ENCODE results near the gene PGLYRP3.

The PGLYRP3 gene

DNA sequence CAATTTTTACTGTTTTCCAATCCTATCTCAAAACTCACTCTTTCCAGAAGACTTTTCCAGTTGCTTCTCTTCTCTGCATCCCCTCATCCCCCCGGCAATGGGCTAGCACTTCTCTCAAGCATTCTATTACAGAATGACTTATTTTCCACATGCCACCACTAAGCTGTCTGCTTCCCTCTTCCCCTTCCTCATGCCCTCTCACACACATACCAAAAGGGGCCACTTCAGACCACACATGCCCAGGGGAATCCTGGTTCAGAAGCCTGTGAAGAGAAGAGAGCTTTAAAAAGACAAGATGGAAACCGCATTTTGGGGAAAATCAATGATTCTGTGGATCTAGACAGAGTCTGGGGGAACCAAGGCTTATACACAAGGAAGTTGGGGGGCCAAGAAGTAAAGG lies 61.7 kb downstream of the PGLYRP3 start:
- no peak for ATAC-seq
- TF ChIP-seq ZNF70 (CRISPR knock-in tag; IDR thresholded peaks at IDR 0.05): no peak
- no peak for TF ChIP-seq ZFP30 (CRISPR knock-in tag; IDR thresholded peaks at IDR 0.05)
- no peak for TF ChIP-seq OSR1 (CRISPR knock-in tag; IDR thresholded peaks at IDR 0.05)
- TF ChIP-seq CSRNP3 (CRISPR knock-in tag; IDR thresholded peaks at IDR 0.05): no peak
- no peak for TF ChIP-seq GLIS3 (CRISPR knock-in tag; IDR thresholded peaks at IDR 0.05)
- TF ChIP-seq ZFP3 (CRISPR knock-in tag; IDR thresholded peaks at IDR 0.05): no peak
- TF ChIP-seq, protein P1, sequence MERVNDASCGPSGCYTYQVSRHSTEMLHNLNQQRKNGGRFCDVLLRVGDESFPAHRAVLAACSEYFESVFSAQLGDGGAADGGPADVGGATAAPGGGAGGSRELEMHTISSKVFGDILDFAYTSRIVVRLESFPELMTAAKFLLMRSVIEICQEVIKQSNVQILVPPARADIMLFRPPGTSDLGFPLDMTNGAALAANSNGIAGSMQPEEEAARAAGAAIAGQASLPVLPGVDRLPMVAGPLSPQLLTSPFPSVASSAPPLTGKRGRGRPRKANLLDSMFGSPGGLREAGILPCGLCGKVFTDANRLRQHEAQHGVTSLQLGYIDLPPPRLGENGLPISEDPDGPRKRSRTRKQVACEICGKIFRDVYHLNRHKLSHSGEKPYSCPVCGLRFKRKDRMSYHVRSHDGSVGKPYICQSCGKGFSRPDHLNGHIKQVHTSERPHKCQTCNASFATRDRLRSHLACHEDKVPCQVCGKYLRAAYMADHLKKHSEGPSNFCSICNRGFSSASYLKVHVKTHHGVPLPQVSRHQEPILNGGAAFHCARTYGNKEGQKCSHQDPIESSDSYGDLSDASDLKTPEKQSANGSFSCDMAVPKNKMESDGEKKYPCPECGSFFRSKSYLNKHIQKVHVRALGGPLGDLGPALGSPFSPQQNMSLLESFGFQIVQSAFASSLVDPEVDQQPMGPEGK (CRISPR knock-in tag; IDR thresholded peaks at IDR 0.05; ENCODE audit: borderline replicate concordance): no peak
- TF ChIP-seq, protein P2, sequence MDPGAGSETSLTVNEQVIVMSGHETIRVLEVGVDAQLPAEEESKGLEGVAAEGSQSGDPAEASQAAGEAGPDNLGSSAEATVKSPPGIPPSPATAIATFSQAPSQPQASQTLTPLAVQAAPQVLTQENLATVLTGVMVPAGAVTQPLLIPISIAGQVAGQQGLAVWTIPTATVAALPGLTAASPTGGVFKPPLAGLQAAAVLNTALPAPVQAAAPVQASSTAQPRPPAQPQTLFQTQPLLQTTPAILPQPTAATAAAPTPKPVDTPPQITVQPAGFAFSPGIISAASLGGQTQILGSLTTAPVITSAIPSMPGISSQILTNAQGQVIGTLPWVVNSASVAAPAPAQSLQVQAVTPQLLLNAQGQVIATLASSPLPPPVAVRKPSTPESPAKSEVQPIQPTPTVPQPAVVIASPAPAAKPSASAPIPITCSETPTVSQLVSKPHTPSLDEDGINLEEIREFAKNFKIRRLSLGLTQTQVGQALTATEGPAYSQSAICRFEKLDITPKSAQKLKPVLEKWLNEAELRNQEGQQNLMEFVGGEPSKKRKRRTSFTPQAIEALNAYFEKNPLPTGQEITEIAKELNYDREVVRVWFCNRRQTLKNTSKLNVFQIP (CRISPR knock-in tag; IDR thresholded peaks at IDR 0.05; ENCODE audit: borderline replicate concordance, low read depth): no peak
- no peak for TF ChIP-seq CSDC2 (CRISPR knock-in tag; IDR thresholded peaks at IDR 0.05)
- TF ChIP-seq ZNF565 (CRISPR knock-in tag; conservative IDR thresholded peaks at IDR 0.05; ENCODE audit: low read depth): no peak

DNA sequence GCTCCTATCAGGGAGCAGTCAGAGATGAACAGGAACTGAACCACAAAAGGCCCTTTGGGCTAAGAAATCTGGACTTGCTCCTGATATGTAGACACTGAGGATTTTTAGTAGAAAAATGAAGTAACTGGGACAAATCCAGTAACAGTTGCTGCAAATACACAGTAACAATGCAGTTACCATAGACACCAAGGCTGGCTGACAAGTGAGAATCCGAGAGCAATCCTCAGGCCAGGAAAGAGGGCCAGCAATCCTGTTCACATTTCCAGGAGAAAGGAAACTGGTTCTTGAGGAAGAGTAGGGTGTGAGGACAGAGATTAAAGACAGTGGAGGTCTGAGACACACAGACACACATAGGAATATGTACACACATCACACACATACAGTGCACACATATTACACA lies 62.6 kb downstream of the PGLYRP3 start:
- TF ChIP-seq, protein P3, sequence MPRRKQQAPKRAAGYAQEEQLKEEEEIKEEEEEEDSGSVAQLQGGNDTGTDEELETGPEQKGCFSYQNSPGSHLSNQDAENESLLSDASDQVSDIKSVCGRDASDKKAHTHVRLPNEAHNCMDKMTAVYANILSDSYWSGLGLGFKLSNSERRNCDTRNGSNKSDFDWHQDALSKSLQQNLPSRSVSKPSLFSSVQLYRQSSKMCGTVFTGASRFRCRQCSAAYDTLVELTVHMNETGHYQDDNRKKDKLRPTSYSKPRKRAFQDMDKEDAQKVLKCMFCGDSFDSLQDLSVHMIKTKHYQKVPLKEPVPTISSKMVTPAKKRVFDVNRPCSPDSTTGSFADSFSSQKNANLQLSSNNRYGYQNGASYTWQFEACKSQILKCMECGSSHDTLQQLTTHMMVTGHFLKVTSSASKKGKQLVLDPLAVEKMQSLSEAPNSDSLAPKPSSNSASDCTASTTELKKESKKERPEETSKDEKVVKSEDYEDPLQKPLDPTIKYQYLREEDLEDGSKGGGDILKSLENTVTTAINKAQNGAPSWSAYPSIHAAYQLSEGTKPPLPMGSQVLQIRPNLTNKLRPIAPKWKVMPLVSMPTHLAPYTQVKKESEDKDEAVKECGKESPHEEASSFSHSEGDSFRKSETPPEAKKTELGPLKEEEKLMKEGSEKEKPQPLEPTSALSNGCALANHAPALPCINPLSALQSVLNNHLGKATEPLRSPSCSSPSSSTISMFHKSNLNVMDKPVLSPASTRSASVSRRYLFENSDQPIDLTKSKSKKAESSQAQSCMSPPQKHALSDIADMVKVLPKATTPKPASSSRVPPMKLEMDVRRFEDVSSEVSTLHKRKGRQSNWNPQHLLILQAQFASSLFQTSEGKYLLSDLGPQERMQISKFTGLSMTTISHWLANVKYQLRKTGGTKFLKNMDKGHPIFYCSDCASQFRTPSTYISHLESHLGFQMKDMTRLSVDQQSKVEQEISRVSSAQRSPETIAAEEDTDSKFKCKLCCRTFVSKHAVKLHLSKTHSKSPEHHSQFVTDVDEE (CRISPR knock-in tag; IDR thresholded peaks at IDR 0.05): no peak
- TF ChIP-seq TCF4 (CRISPR knock-in tag; IDR thresholded peaks at IDR 0.05; ENCODE audit: borderline replicate concordance) (no peak), CSDC2 (CRISPR knock-in tag; IDR thresholded peaks at IDR 0.05) (no peak), ZC3H10 (CRISPR knock-in tag; IDR thresholded peaks at IDR 0.05) (no peak), ZFP30 (CRISPR knock-in tag; IDR thresholded peaks at IDR 0.05) (no peak), SNAI2 (CRISPR knock-in tag; IDR thresholded peaks at IDR 0.05) (no peak), ISL1 (CRISPR knock-in tag; IDR thresholded peaks at IDR 0.05) (no peak), BACH2 (CRISPR knock-in tag; IDR thresholded peaks at IDR 0.05; ENCODE audit: borderline replicate concordance) (no peak), ZNF8 (CRISPR knock-in tag; IDR thresholded peaks at IDR 0.05) (no peak), ARNTL (CRISPR knock-in tag; IDR thresholded peaks at IDR 0.05; ENCODE audit: borderline replicate concordance, low read depth) (no peak), ESRRG (CRISPR knock-in tag; IDR thresholded peaks at IDR 0.05) (no peak), CSRNP3 (CRISPR knock-in tag; IDR thresholded peaks at IDR 0.05) (no peak), PPARA (CRISPR knock-in tag; IDR thresholded peaks at IDR 0.05; ENCODE audit: borderline replicate concordance) (no peak), ZNF70 (CRISPR knock-in tag; IDR thresholded peaks at IDR 0.05) (no peak)
- TF ChIP-seq, protein P1 (CRISPR knock-in tag; IDR thresholded peaks at IDR 0.05; ENCODE audit: borderline replicate concordance): no peak
- TF ChIP-seq, protein P2 (CRISPR knock-in tag; IDR thresholded peaks at IDR 0.05; ENCODE audit: borderline replicate concordance, low read depth): no peak
- no peak for ATAC-seq
